DMS153 treated with DMSO at 0.1 percent for 48 hours (cell line): ENCODE results near the gene OR51D1.

Experiments
- DNase-seq: peaks from one replicate; lab custom pipeline; 2025; ENCODE audit not compliant: unreplicated experiment; lab: John Stamatoyannopoulos, UW

Gene OR51D1

GRCh38 chr11:4644233-4644632 is 7.0 kb downstream of the OR51D1 start:
- no peak for DNase-seq

GRCh38 chr11:4645974-4646373 is 8.7 kb downstream of the OR51D1 start:
- no peak for DNase-seq

GRCh38 chr11:4647766-4648165 is 10.5 kb downstream of the OR51D1 start:
- no peak for DNase-seq

GRCh38 chr11:4654635-4655369 is 17.5 kb downstream of the OR51D1 start:
- DNase-seq = no peak

- DNase-seq = no peak
Observed at GRCh38 chr11:4658629-4659445, 21.6 kb downstream of the OR51D1 start.

GRCh38 chr11:4662876-4663275 is 25.6 kb downstream of the OR51D1 start:
- no peak for DNase-seq

- DNase-seq = no peak
Observed at GRCh38 chr11:4664183-4664582, 26.9 kb downstream of the OR51D1 start.

GRCh38 chr11:4664786-4665185 is 27.5 kb downstream of the OR51D1 start:
- DNase-seq = no peak

- DNase-seq = no peak
Observed at GRCh38 chr11:4665424-4665823, 28.1 kb downstream of the OR51D1 start.

GRCh38 chr11:4671741-4672140 is 34.5 kb downstream of the OR51D1 start:
- DNase-seq = no peak

GRCh38 chr11:4672470-4672869 is 35.2 kb downstream of the OR51D1 start:
- no peak for DNase-seq

- no peak for DNase-seq
Observed at GRCh38 chr11:4673781-4674180, 36.5 kb downstream of the OR51D1 start.

- DNase-seq = peak; percentile 86
Observed at GRCh38 chr11:4677948-4678347, 40.7 kb downstream of the OR51D1 start.

- DNase-seq = peak; percentile 87
Observed at GRCh38 chr11:4680341-4680740, 43.1 kb downstream of the OR51D1 start.

- DNase-seq = no peak
Observed at GRCh38 chr11:4682623-4683419, 45.5 kb downstream of the OR51D1 start.

- DNase-seq = peak; percentile 71
Observed at GRCh38 chr11:4684631-4685285, 47.5 kb downstream of the OR51D1 start.
